Adrenal gland (tissue), 5 donors: ENCODE data around the gene ZNF225.

Experiments
- POLR2A ChIP-seq, 2 donors: fragments of 450-650 bp; IDR thresholded peaks; one replicate each; pipeline ENCODE4 v1.6.1; 2017; ENCODE audit warnings: antibody characterized with exemption in 2 of 2, mild to moderate bottlenecking in 2 of 2, moderate library complexity in 1 of 2
- TF ChIP-seq, protein P1 (sequence below), 6 experiments: fragments of 450-650 bp in 4 of 6; fragments of 200-600 bp in 2 of 6; sonication (generic) in 1 of 6; IDR thresholded peaks; 1 replicate in 5 of 6; 2 replicates in 1 of 6; pipeline versions ENCODE4 v1.5.1 to v1.8.0; 2016 to 2021; ENCODE audit warnings: antibody characterized with exemption in 6 of 6, mild to moderate bottlenecking in 2 of 6, moderate library complexity in 1 of 6
- donor health status: DM: no; HTN: no; CAD: no.

GRCh38 chr19:44111910-44112463, 1.2 kb upstream of the ZNF225 start:
- TF ChIP-seq, protein P1, sequence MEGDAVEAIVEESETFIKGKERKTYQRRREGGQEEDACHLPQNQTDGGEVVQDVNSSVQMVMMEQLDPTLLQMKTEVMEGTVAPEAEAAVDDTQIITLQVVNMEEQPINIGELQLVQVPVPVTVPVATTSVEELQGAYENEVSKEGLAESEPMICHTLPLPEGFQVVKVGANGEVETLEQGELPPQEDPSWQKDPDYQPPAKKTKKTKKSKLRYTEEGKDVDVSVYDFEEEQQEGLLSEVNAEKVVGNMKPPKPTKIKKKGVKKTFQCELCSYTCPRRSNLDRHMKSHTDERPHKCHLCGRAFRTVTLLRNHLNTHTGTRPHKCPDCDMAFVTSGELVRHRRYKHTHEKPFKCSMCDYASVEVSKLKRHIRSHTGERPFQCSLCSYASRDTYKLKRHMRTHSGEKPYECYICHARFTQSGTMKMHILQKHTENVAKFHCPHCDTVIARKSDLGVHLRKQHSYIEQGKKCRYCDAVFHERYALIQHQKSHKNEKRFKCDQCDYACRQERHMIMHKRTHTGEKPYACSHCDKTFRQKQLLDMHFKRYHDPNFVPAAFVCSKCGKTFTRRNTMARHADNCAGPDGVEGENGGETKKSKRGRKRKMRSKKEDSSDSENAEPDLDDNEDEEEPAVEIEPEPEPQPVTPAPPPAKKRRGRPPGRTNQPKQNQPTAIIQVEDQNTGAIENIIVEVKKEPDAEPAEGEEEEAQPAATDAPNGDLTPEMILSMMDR (IDR thresholded peaks at IDR 0.05): peak in 1 of 6 experiments; percentile 4
- TF ChIP-seq POLR2A (IDR thresholded peaks at IDR 0.05): no peak
